Measurements from ENCODE around the gene PC. TPM values are rescaled to one million over a fixed set of nuclear protein-coding genes. Genes with fewer than 3 reads are reported as not detected.

Gene PC
- total and polyA plus RNA-seq, 9 of the 15 experiments (the other 6 are each of a cell fraction or from before 2014, with no cell fraction given) = 0.94 to 38.0 (median 8.7) TPM

GRCh38 chr11:66840317-66841091 is 117.7 kb downstream of the PC start:
- Histone ChIP-seq H3K9me3 (replicated peaks; ENCODE audit: control insufficient read depth, insufficient read depth, low read depth, low read length) (no peaks in the 10 kb centered on the region), H3K4me1 (replicated peaks in 1 of 2; ENCODE audit: control insufficient read depth in 2 of 2, insufficient read depth in 2 of 2, low read length in 2 of 2) (peaks cover 52 to 61% of the 10 kb centered on the region in 2 experiments), H3K9me1 (ENCODE audit: control insufficient read depth, insufficient read depth, low read length) (no peaks in the 10 kb centered on the region), H3K79me2 (ENCODE audit: control insufficient read depth, insufficient read depth, low read length) (peaks cover 47% of the 10 kb centered on the region), H3K27me3 (ENCODE audit: control insufficient read depth in 2 of 2, insufficient read depth in 2 of 2, low read length in 2 of 2) (no peaks in the 10 kb centered on the region), H4K20me1 (replicated peaks; ENCODE audit: control insufficient read depth, insufficient read depth, low read length) (no peaks in the 10 kb centered on the region), H3K36me3 (ENCODE audit: control insufficient read depth, insufficient read depth, low read length) (peaks cover 30% of the 10 kb centered on the region; the same call in 2 of the 3 replicates), H2AFZ (ENCODE audit: low read depth, low read length) (no peak overlapping the region), H3K4me3 (no peak overlapping the region), H3K4me2 (ENCODE audit: insufficient read depth, low read length) (peak overlapping the region; percentile 3; the same call in 1 of the 2 replicates), H3K27ac (ENCODE audit: extremely low read depth, low read depth, low read length) (peak overlapping the region; percentile 10), H3K9ac (ENCODE audit: insufficient read depth in 1 of 2, low read depth in 2 of 2, low read length in 2 of 2) (peak overlapping the region; percentile 46 to 78; a peak in 3 of 4 replicates)
- CTCF ChIA-PET (ENCODE audit: low intra/inter-chr PET ratio) = no interaction called here
- ATAC-seq = 0 out of 3 replicates have a peak, but pooled peaks have one; percentile 1
- DNase-seq (ENCODE audit: extremely low read depth in 1 of 4, low spot score in 3 of 4) = peak in 2 of 4 experiments; percentile 5 to 47
- FAIRE-seq = no peak
- no TSS peak for BruUV-seq (replicated peaks)
- in situ Hi-C loops (cut with MboI) (no loop called here), intact Hi-C loops (cut with micrococcal nuclease) (loop anchor here (5.0 kb wide), 1 partner anchor 137 kb away; the partner anchor contains the start of gene C11orf86)
- 23% methylated on average over 4 of the region's 4 CpGs for WGBS (ENCODE audit: insufficient coverage, low coverage, missing lambda C conversion rate)
- POLR2A ChIA-PET = interaction anchor here (0.6 to 2.1 kb wide), 6 partner anchors 10 to 308 kb away, joined by 3 to 6 read pairs (median 3); partner anchors contain the start of gene RBM4B
- TF ChIP-seq CTBP1 (IDR thresholded peaks at IDR 0.05; ENCODE audit: borderline replicate concordance) = peak; percentile 99
- no peak for TF ChIP-seq BRF1 (IDR thresholded peaks at IDR 0.05; ENCODE audit: borderline replicate concordance, extremely low read depth, insufficient read length)
- TF ChIP-seq MLX (CRISPR knock-in tag; conservative IDR thresholded peaks at IDR 0.05) = no peak
- TF ChIP-seq SMARCA4 (IDR thresholded peaks at IDR 0.05) = 0 out of 2 replicates have a peak, but pooled peaks have one; percentile 19
- TF ChIP-seq TRIM24 (IDR thresholded peaks at IDR 0.05) = no peak
- TF ChIP-seq ZBTB40 (IDR thresholded peaks at IDR 0.05) = 0 out of 2 replicates have a peak, but pooled peaks have one; percentile 24
- TF ChIP-seq ZBTB40 (CRISPR knock-in tag; IDR thresholded peaks at IDR 0.05) = no peak
- TF ChIP-seq RBM17 (IDR thresholded peaks at IDR 0.05; ENCODE audit: borderline replicate concordance, low read depth, low read length) = no peak
- TF ChIP-seq TRIM25 (IDR thresholded peaks at IDR 0.05; ENCODE audit: borderline replicate concordance) = no peak
